GM12878 (cell line): ENCODE data around the gene OLFML3. TPM values are rescaled to one million over a fixed set of nuclear protein-coding genes. Genes with fewer than 3 reads are reported as not detected.

ENCODE experiments used
- ATAC-seq: fragments of 200-7000 bp; cut with Tn5 transposase; 3 replicates; pipeline ENCODE4 v1.9.1; 2020; ENCODE audit warnings: mild to moderate bottlenecking, moderate library complexity
- BruUV-seq: library from RNA; stranded (reverse); fragments of 400-500 nt; replicated peaks from 2 replicates; lab custom pipeline; 2021; lab: Mats Ljungman, UMichigan
- CTCF ChIA-PET: fragments of 300-600 bp; sonication (Branson Sonifier 250); formaldehyde crosslinking; extraction: SDS; loops from one replicate; lab custom pipeline; 2021; ENCODE audit warnings: inconsistent platforms; lab: Yijun Ruan, JAX
- POLR2A ChIA-PET: fragments of 350-600 bp; formaldehyde crosslinking; extraction: SDS; loops from one replicate; lab custom pipeline; 2021; ENCODE audit warnings: inconsistent platforms; lab: Charles Lee
- RAD21 ChIA-PET: fragments of 300-600 bp; sonication (Branson Sonifier 250); formaldehyde crosslinking; loops from one replicate; lab custom pipeline; 2023; ENCODE audit warnings: antibody characterized with exemption; ENCODE audit not compliant: unreplicated experiment; lab: Charles Lee
- SMC1A ChIA-PET: fragments of 300-600 bp; sonication (Branson Sonifier 250); formaldehyde crosslinking; loops from one replicate; lab custom pipeline; 2023; ENCODE audit not compliant: unreplicated experiment, uncharacterized antibody; lab: Charles Lee
- DNase-seq: peaks from one replicate; pipeline ENCODE4 v3.0.0-alpha.2; 2011; ENCODE audit warnings: low read depth, low spot score
- FAIRE-seq: peaks from 3 replicates; lab custom pipeline; 2011; peaks lifted over from hg19 to GRCh38; lab: Jason Lieb, UNC
- H2AFZ ChIP-seq: 2 replicates; pipeline ENCODE4 v1.6.0; 2011; ENCODE audit warnings: low read depth, low read length, control low read depth; ENCODE audit not compliant: control insufficient read depth
- H3K27ac ChIP-seq: 2 replicates; pipeline ENCODE4 v1.5.1; 2011; ENCODE audit warnings: control low read depth; ENCODE audit not compliant: control insufficient read depth, insufficient read depth
- H3K27me3 ChIP-seq, 2 experiments: replicated peaks in 1 of 2; 2 replicates each; pipeline versions ENCODE4 v1.6.0 to v1.6.1; 2011; ENCODE audit warnings: low read length in 1 of 2; ENCODE audit not compliant: control insufficient read depth in 2 of 2, insufficient read depth in 2 of 2
- H3K36me3 ChIP-seq, 2 experiments: 2 replicates each; pipeline ENCODE4 v1.5.1; 2011; ENCODE audit warnings: low read length in 1 of 2; ENCODE audit not compliant: control insufficient read depth in 2 of 2, insufficient read depth in 2 of 2
- H3K4me1 ChIP-seq: 2 replicates; pipeline ENCODE4 v1.6.1; 2011; ENCODE audit warnings: mild to moderate bottlenecking, low read length, moderate library complexity, mixed read lengths; ENCODE audit not compliant: control insufficient read depth, insufficient read depth
- H3K4me2 ChIP-seq: 2 replicates; pipeline ENCODE4 v1.6.0; 2011; ENCODE audit warnings: control low read depth; ENCODE audit not compliant: control insufficient read depth, insufficient read depth
- H3K4me3 ChIP-seq: fragments of 200-600 bp; sonication (generic); 2 replicates; pipeline ENCODE4 v1.5.1; 2016
- H3K79me2 ChIP-seq: 2 replicates; pipeline ENCODE4 v1.6.0; 2011; ENCODE audit warnings: low read length; ENCODE audit not compliant: control insufficient read depth, insufficient read depth
- H3K9ac ChIP-seq: 2 replicates; pipeline ENCODE4 v1.8.0; 2011; ENCODE audit warnings: low read length, control low read depth, mixed read lengths; ENCODE audit not compliant: control insufficient read depth, insufficient read depth
- H3K9me3 ChIP-seq: replicated peaks from 3 replicates; pipeline ENCODE4 v1.5.1; 2011; ENCODE audit warnings: mild to moderate bottlenecking, low read length; ENCODE audit not compliant: control insufficient read depth, insufficient read depth
- H4K20me1 ChIP-seq: 2 replicates; pipeline ENCODE4 v1.6.0; 2011; ENCODE audit not compliant: control insufficient read depth, insufficient read depth
- BCL3 ChIP-seq: IDR thresholded peaks from 2 replicates; pipeline ENCODE4 v1.6.1; 2011; ENCODE audit warnings: borderline replicate concordance, low read depth, mild to moderate bottlenecking, moderate library complexity, low read length; ENCODE audit not compliant: insufficient read depth, poor library complexity, severe bottlenecking
- EP300 ChIP-seq, 2 experiments: fragments of 150-350 bp in 1 of 2; IDR thresholded peaks; 2 replicates each; pipeline ENCODE4 v1.6.1; 2011 to 2012; ENCODE audit warnings: low read depth in 2 of 2, low read length in 2 of 2, borderline replicate concordance in 1 of 2, improper control_type of control experiment in 1 of 2, inconsistent platforms in 1 of 2; ENCODE audit not compliant: control insufficient read depth in 1 of 2
- GATAD2B ChIP-seq: fragments of 450-650 bp; conservative IDR thresholded peaks from 2 replicates; pipeline ENCODE4 v1.6.1; 2017; ENCODE audit warnings: low read depth, mild to moderate bottlenecking, moderate library complexity
- NR2C2 ChIP-seq: IDR thresholded peaks from 2 replicates; pipeline ENCODE4 v1.6.1; 2011; ENCODE audit warnings: borderline replicate concordance, low read depth; ENCODE audit not compliant: control insufficient read depth, insufficient read length
- SP1 ChIP-seq: IDR thresholded peaks from one replicate; pipeline ENCODE4 v1.6.1; 2011; ENCODE audit warnings: low read depth, low read length
- SRF ChIP-seq, 2 experiments: IDR thresholded peaks; 2 replicates each; pipeline ENCODE4 v1.6.1; 2011; ENCODE audit warnings: low read depth in 2 of 2, low read length in 2 of 2, mild to moderate bottlenecking in 1 of 2, moderate library complexity in 1 of 2
- STAT3 ChIP-seq: IDR thresholded peaks from 2 replicates; pipeline ENCODE4 v1.6.1; 2011; ENCODE audit warnings: low read depth, low read length, improper control_type of control experiment
- SUPT20H ChIP-seq: IDR thresholded peaks from 2 replicates; pipeline ENCODE4 v1.6.1; 2011; ENCODE audit warnings: low read depth, mild to moderate bottlenecking, low read length, moderate library complexity, borderline replicate concordance; ENCODE audit not compliant: control insufficient read depth
- TCF3 ChIP-seq: IDR thresholded peaks from 2 replicates; pipeline ENCODE4 v1.6.1; 2012; ENCODE audit warnings: low read depth, mild to moderate bottlenecking, low read length, borderline replicate concordance; ENCODE audit not compliant: insufficient read depth
- WRNIP1 ChIP-seq: IDR thresholded peaks from 2 replicates; pipeline ENCODE4 v1.6.1; 2011; ENCODE audit warnings: low read depth, low read length, improper control_type of control experiment, borderline replicate concordance
- ZNF217 ChIP-seq: fragments of 450-650 bp; IDR thresholded peaks from 2 replicates; pipeline ENCODE4 v1.6.1; 2017; ENCODE audit warnings: antibody characterized with exemption, mild to moderate bottlenecking
- ZNF24 ChIP-seq: fragments of 450-650 bp; IDR thresholded peaks from 2 replicates; pipeline ENCODE4 v1.6.1; 2017; ENCODE audit warnings: antibody characterized with exemption, mild to moderate bottlenecking
- WGBS: methylation state at CpG from one replicate; pipeline ENCODE4 v1.1.6; 2016; ENCODE audit warnings: low lambda C conversion rate; ENCODE audit not compliant: insufficient replicate concordance, insufficient coverage; ENCODE audit errors: missing lambda C conversion rate; 5-methylcytosine and 5-hydroxymethylcytosine counted together
- in situ Hi-C: fragments of 300-500 bp; cut with MboI; formaldehyde crosslinking; loops from 9 replicates; pipeline ENCODE4 v1.14.3; 2018; ENCODE audit warnings: mixed read lengths
- intact Hi-C: fragments of 100-400 bp; cut with micrococcal nuclease; formaldehyde crosslinking; loops from one replicate; pipeline ENCODE4 v1.14.2; 2022; ENCODE audit not compliant: unreplicated experiment
- polyA plus RNA-seq, 11 experiments: library from polyadenylated mRNA; depleted of rRNA in 4 of 11; unstranded in 6 of 11; stranded (reverse) in 5 of 11; fragments of >200 nt; fragmentation: Nextera tagmentation in 4 of 11; fragmentation: Illumina TruSeq in 1 of 11; extraction: Ambion mirVana in 4 of 11; extraction: Trizol in 1 of 11; gene quantifications; 1 replicate in 1 of 11; 2 replicates in 10 of 11; pipeline versions ENCODE4 v1.2.1 to v1.2.3, GENCODE V29; 2011 to 2016; ENCODE audit warnings: inconsistent platforms in 2 of 11, missing spikeins in 2 of 11, low read depth in 1 of 11
- total RNA-seq, 4 experiments: library from RNA; depleted of rRNA in 3 of 4; stranded (reverse); fragments of >200 nt in 3 of 4; fragmentation: Illumina TruSeq in 1 of 4; extraction: Trizol in 1 of 4; gene quantifications; 2 replicates each; pipeline versions ENCODE4 v1.2.1 to v1.2.3, GENCODE V29; 2013 to 2021
- TF ChIP-seq, protein P1 (sequence below): fragments of 450-650 bp; IDR thresholded peaks from 2 replicates; pipeline ENCODE4 v1.6.1; 2014; ENCODE audit warnings: mild to moderate bottlenecking
- TF ChIP-seq, protein P2 (sequence below): fragments of 450-650 bp; conservative IDR thresholded peaks from 2 replicates; pipeline ENCODE4 v1.6.1; 2017; ENCODE audit warnings: mild to moderate bottlenecking, moderate library complexity
- TF ChIP-seq, protein P3 (sequence below): fragments of 450-650 bp; IDR thresholded peaks from 2 replicates; pipeline ENCODE4 v1.6.1; 2018; ENCODE audit warnings: mild to moderate bottlenecking, low read depth, moderate library complexity; ENCODE audit not compliant: partially characterized antibody

The OLFML3 gene
- total and polyA plus RNA-seq, 10 of the 15 experiments (the other 5 are each of a cell fraction or from before 2014, with no cell fraction given) = 0.03 TPM; not detected in 9

DNA sequence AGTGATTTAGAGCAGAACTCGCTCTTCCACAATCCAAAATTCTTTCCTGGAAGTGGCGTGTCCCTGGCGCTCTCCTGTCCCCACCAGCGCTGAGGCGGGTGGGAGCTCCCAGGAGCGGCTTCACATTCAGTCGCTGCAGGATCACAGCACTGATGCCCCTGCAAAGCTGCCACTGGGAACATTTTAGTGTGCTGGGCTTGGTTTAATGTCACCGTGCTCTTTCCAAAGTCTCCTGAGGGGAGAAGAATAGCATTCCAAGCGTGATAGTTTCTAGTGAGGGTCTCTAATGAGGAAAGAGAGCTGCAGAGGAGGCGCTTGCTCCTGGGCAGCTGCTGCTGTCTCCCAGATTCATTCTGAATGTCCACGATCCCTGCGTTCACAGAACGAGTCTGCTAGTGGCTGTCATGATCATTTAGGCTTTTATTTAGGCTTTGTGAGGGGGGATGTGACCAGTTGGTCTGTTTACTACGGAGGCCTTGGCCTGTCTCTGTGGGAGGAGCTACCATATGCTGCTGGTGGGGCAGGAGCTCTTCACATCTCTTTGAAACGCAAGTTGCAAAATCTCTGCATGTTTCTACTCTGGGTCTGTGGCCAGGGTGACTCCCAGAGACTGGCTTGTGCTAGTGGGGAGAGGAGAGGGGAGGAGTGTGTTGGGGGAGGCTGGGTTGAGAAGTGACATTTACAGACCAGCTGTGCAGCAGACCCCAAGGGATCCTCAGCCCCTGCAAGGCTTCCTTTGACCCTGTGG, 23.4 kb downstream of the OLFML3 start:
- no peaks in the 10 kb centered on the region for H4K20me1 ChIP-seq
- no peaks in the 10 kb centered on the region for H3K79me2 ChIP-seq
- CTCF ChIA-PET = interaction anchor here (0.5 to 1.7 kb wide), 3 partner anchors 9 to 83 kb away, joined by 3 to 4 read pairs (median 3); partner anchors contain the start of gene OLFML3
- ATAC-seq (no peak), DNase-seq (no peak), FAIRE-seq (no peak)
- in situ Hi-C loops (no loop called here), intact Hi-C loops (no loop called here)
- WGBS = 34% methylated on average over 15 of the region's 15 CpGs
- H3K27ac ChIP-seq = no peak overlapping the region
- no peaks in the 10 kb centered on the region for H3K9me3 ChIP-seq
- no peak overlapping the region for H3K4me3 ChIP-seq
- RAD21 ChIA-PET = no interaction called here
- H3K36me3 ChIP-seq = no peaks in the 10 kb centered on the region
- no peak overlapping the region for H3K9ac ChIP-seq
- no TSS peak for BruUV-seq
- SMC1A ChIA-PET = interaction anchor here (0.7 kb wide), 1 partner anchor 11 kb away, joined by 3 read pairs; no protein-coding TSS in a partner anchor
- no peaks in the 10 kb centered on the region for H3K27me3 ChIP-seq
- H2AFZ ChIP-seq = no peak overlapping the region
- H3K4me2 ChIP-seq = no peak overlapping the region
- H3K4me1 ChIP-seq = no peaks in the 10 kb centered on the region
- POLR2A ChIA-PET = interaction anchor here (0.6 kb wide), 1 partner anchor 54 kb away, joined by 5 read pairs; no protein-coding TSS in a partner anchor
- TF ChIP-seq, protein P1, sequence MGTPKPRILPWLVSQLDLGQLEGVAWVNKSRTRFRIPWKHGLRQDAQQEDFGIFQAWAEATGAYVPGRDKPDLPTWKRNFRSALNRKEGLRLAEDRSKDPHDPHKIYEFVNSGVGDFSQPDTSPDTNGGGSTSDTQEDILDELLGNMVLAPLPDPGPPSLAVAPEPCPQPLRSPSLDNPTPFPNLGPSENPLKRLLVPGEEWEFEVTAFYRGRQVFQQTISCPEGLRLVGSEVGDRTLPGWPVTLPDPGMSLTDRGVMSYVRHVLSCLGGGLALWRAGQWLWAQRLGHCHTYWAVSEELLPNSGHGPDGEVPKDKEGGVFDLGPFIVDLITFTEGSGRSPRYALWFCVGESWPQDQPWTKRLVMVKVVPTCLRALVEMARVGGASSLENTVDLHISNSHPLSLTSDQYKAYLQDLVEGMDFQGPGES = no peak
- TF ChIP-seq, protein P2, sequence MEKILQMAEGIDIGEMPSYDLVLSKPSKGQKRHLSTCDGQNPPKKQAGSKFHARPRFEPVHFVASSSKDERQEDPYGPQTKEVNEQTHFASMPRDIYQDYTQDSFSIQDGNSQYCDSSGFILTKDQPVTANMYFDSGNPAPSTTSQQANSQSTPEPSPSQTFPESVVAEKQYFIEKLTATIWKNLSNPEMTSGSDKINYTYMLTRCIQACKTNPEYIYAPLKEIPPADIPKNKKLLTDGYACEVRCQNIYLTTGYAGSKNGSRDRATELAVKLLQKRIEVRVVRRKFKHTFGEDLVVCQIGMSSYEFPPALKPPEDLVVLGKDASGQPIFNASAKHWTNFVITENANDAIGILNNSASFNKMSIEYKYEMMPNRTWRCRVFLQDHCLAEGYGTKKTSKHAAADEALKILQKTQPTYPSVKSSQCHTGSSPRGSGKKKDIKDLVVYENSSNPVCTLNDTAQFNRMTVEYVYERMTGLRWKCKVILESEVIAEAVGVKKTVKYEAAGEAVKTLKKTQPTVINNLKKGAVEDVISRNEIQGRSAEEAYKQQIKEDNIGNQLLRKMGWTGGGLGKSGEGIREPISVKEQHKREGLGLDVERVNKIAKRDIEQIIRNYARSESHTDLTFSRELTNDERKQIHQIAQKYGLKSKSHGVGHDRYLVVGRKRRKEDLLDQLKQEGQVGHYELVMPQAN = no peak
- TF ChIP-seq BCL3 (no peak), NR2C2 (no peak), ZNF24 (no peak), EP300 (IDR thresholded peaks at IDR 0.05; ENCODE audit: borderline replicate concordance in 1 of 2, control insufficient read depth in 1 of 2, low read depth in 2 of 2, low read length in 2 of 2) (no peak), TCF3 (no peak), ZNF217 (no peak), WRNIP1 (no peak), STAT3 (no peak), SUPT20H (no peak), GATAD2B (no peak), SRF (IDR thresholded peaks at IDR 0.05; ENCODE audit: low read depth in 2 of 2, low read length in 2 of 2) (no peak), SP1 (no peak)
- TF ChIP-seq, protein P3, sequence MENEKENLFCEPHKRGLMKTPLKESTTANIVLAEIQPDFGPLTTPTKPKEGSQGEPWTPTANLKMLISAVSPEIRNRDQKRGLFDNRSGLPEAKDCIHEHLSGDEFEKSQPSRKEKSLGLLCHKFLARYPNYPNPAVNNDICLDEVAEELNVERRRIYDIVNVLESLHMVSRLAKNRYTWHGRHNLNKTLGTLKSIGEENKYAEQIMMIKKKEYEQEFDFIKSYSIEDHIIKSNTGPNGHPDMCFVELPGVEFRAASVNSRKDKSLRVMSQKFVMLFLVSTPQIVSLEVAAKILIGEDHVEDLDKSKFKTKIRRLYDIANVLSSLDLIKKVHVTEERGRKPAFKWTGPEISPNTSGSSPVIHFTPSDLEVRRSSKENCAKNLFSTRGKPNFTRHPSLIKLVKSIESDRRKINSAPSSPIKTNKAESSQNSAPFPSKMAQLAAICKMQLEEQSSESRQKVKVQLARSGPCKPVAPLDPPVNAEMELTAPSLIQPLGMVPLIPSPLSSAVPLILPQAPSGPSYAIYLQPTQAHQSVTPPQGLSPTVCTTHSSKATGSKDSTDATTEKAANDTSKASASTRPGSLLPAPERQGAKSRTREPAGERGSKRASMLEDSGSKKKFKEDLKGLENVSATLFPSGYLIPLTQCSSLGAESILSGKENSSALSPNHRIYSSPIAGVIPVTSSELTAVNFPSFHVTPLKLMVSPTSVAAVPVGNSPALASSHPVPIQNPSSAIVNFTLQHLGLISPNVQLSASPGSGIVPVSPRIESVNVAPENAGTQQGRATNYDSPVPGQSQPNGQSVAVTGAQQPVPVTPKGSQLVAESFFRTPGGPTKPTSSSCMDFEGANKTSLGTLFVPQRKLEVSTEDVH = no peak
